ENCODE data around the gene A1BG. TPM values are rescaled to one million over a fixed set of nuclear protein-coding genes. Genes with fewer than 3 reads are reported as not detected.

The A1BG gene
- total RNA-seq, 1 experiment from 2014 or later: 47.4 TPM

DNA sequence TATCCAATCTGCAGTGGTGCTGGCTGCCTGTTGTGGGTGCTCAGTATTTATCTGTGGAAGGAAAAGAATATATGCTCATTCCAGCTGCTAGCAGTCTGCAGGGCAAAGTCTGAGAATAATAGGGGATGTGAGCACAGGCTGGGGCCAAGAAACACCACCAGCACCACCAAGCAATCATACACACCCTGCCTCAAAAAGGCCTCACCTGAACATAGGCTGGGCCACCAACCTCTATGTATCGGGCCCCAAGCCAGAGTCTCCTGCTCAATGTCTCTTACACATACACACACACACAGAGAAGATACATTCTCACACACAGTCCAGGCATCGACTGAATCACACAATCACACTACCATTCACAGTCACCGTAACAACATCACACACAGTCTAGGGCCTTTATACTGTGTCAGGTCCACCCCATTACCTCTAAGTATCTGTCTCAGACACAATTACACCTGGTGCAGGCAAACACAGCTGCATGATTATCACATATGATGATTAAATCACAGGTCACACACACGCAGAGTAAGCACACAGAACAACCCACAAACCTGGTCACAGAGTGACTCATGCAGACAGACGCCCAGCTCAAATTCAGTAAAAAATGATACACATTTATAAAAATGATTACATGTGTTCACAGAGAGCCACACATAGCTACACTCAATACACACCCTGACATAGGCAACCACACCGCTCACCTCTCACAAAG lies 27.8 kb downstream of the A1BG start (continued):
- TF ChIP-seq CTCF (IDR thresholded peaks at IDR 0.05): no peak

DNA sequence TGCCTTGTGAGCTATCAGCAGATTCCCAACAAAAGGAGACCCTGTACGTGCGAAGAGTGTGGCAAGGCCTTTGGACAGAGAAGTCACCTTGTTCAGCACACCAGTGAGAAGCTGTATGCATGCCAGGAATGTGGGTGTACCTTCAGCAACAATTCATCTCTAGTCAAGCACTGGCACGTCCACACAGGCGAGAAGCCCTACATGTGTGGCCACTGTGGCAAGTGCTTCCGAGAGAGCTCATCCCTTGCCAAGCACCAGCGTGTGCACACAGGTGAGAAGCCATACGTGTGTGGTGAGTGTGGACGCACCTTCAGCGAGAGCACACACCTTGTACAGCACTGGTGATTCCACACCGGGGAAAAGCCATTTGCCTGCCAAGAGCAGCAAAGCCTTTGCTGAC lies 34.1 kb downstream of the A1BG start:
- in situ Hi-C loops (cut with HindIII; ENCODE audit: low pct_unique_long_range_greater_than_20kb, low sequenced_read_pairs) (no loop called here), intact Hi-C loops (cut with micrococcal nuclease; ENCODE audit: unreplicated experiment) (no loop called here)
- H3K36me3 ChIP-seq (ENCODE audit: control insufficient read depth, insufficient read depth, low read length): no peaks in the 10 kb centered on the region
- no peak overlapping the region for H3K27ac ChIP-seq (ENCODE audit: low read length)
- BruUV-seq (replicated peaks): no TSS peak
- POLR2A ChIA-PET: interaction anchor here (0.6 kb wide), 2 partner anchors 9 to 45 kb away, joined by 3 read pairs; no protein-coding TSS in a partner anchor
- DNase-seq (ENCODE audit: low read depth, low spot score) (no peak), ATAC-seq (no peak)
- CTCF ChIA-PET: no interaction called here
- TF ChIP-seq, protein P1, sequence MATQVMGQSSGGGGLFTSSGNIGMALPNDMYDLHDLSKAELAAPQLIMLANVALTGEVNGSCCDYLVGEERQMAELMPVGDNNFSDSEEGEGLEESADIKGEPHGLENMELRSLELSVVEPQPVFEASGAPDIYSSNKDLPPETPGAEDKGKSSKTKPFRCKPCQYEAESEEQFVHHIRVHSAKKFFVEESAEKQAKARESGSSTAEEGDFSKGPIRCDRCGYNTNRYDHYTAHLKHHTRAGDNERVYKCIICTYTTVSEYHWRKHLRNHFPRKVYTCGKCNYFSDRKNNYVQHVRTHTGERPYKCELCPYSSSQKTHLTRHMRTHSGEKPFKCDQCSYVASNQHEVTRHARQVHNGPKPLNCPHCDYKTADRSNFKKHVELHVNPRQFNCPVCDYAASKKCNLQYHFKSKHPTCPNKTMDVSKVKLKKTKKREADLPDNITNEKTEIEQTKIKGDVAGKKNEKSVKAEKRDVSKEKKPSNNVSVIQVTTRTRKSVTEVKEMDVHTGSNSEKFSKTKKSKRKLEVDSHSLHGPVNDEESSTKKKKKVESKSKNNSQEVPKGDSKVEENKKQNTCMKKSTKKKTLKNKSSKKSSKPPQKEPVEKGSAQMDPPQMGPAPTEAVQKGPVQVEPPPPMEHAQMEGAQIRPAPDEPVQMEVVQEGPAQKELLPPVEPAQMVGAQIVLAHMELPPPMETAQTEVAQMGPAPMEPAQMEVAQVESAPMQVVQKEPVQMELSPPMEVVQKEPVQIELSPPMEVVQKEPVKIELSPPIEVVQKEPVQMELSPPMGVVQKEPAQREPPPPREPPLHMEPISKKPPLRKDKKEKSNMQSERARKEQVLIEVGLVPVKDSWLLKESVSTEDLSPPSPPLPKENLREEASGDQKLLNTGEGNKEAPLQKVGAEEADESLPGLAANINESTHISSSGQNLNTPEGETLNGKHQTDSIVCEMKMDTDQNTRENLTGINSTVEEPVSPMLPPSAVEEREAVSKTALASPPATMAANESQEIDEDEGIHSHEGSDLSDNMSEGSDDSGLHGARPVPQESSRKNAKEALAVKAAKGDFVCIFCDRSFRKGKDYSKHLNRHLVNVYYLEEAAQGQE (IDR thresholded peaks at IDR 0.05; ENCODE audit: insufficient read depth in 1 of 2, low read depth in 2 of 2, low read length in 1 of 2): no peak; a peak in 1 of 4 replicates
- TF ChIP-seq TCF7L2 (IDR thresholded peaks at IDR 0.05; ENCODE audit: low read depth, low read length) (no peak), POLR2AphosphoS5 (IDR thresholded peaks at IDR 0.05; ENCODE audit: low read depth, low read length) (no peak), CTCF (IDR thresholded peaks at IDR 0.05) (no peak), SIN3A (IDR thresholded peaks at IDR 0.05; ENCODE audit: borderline replicate concordance, insufficient read depth, low read depth, low read length) (no peak)
- no peaks in the 10 kb centered on the region for H3K4me1 ChIP-seq (ENCODE audit: control insufficient read depth, insufficient read depth, low read length)
- no peak overlapping the region for H3K4me3 ChIP-seq (ENCODE audit: low read depth in 2 of 2, low read length in 2 of 2)
- H3K27me3 ChIP-seq (ENCODE audit: control insufficient read depth, insufficient read depth, low read length): no peaks in the 10 kb centered on the region
- no peaks in the 10 kb centered on the region for H3K9me3 ChIP-seq (ENCODE audit: control insufficient read depth, insufficient read depth, low read depth, low read length)

DNA sequence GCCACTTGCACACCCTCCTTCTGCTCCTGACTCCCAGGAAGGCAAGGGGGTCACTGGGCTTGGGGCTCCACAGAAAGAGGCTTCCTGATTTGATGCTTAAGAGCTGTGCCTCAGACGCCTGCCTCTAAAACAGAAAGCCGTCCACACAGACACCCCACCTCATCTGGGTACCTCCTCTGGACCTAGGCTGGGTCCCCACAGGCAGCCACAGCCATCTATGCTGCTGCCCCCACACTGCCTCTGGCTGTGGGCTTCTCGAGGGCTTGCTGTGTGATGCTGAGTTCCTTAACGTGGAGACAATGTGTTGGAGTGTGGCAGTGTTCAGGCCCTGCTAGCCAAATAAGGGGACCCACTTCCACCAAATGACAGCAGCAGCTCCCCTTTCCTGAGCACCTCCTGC lies 35.0 kb downstream of the A1BG start:
- CTCF ChIA-PET: no interaction called here
- Histone ChIP-seq H3K9me3 (ENCODE audit: control insufficient read depth, insufficient read depth, low read depth, low read length) (no peaks in the 10 kb centered on the region), H3K4me1 (ENCODE audit: control insufficient read depth, insufficient read depth, low read length) (no peaks in the 10 kb centered on the region), H3K4me3 (ENCODE audit: low read depth in 2 of 2, low read length in 2 of 2) (no peak overlapping the region), H3K27me3 (ENCODE audit: control insufficient read depth, insufficient read depth, low read length) (no peaks in the 10 kb centered on the region), H3K36me3 (ENCODE audit: control insufficient read depth, insufficient read depth, low read length) (0 out of 2 replicates have a peak, but pooled peaks cover 3% of the 10 kb centered on the region), H3K27ac (ENCODE audit: low read length) (no peak overlapping the region)
- POLR2A ChIA-PET: interaction anchor here (0.6 kb wide), 3 partner anchors 8 to 74 kb away, joined by 3 read pairs; no protein-coding TSS in a partner anchor
- ATAC-seq: no peak
- no peak for DNase-seq (ENCODE audit: low read depth, low spot score)
- no TSS peak for BruUV-seq (replicated peaks)
- intact Hi-C loops (cut with micrococcal nuclease; ENCODE audit: unreplicated experiment) (no loop called here), in situ Hi-C loops (cut with HindIII; ENCODE audit: low pct_unique_long_range_greater_than_20kb, low sequenced_read_pairs) (no loop called here)
- TF ChIP-seq CTCF (IDR thresholded peaks at IDR 0.05): no peak
- TF ChIP-seq, protein P1 (IDR thresholded peaks at IDR 0.05; ENCODE audit: insufficient read depth in 1 of 2, low read depth in 2 of 2, low read length in 1 of 2): no peak; a peak in 1 of 4 replicates
- no peak for TF ChIP-seq POLR2AphosphoS5 (IDR thresholded peaks at IDR 0.05; ENCODE audit: low read depth, low read length)
- no peak for TF ChIP-seq TCF7L2 (IDR thresholded peaks at IDR 0.05; ENCODE audit: low read depth, low read length)
- TF ChIP-seq SIN3A (IDR thresholded peaks at IDR 0.05; ENCODE audit: borderline replicate concordance, insufficient read depth, low read depth, low read length): no peak

Measured in Panc1 (cell line).